GM19397 (cell line): Measurements from ENCODE around the gene KCNK7.
A peak's percentile ranks its signal among the peaks of the same experiment; 100 is the strongest.

ENCODE experiments used
- ATAC-seq: cut with Tn5 transposase; IDR thresholded peaks from one replicate; pipeline ENCODE4 v1.9.1; 2021; ENCODE audit warnings: mild to moderate bottlenecking, moderate library complexity; ENCODE audit not compliant: unreplicated experiment

KCNK7 gene

GRCh38 chr11:65589444-65590239 is 6.0 kb downstream of the KCNK7 start:
- no peak for ATAC-seq

- ATAC-seq = peak; percentile 65
Measured at GRCh38 chr11:65588199-65589054, 7.2 kb downstream of the KCNK7 start.

- ATAC-seq = no peak
Measured at GRCh38 chr11:65586676-65587075, 8.9 kb downstream of the KCNK7 start.

- no peak for ATAC-seq
Measured at GRCh38 chr11:65586247-65586630, 9.4 kb downstream of the KCNK7 start.

GRCh38 chr11:65585396-65586246 is 10.0 kb downstream of the KCNK7 start:
- no peak for ATAC-seq

- ATAC-seq = no peak
Measured at GRCh38 chr11:65584723-65585171, 10.9 kb downstream of the KCNK7 start.

- ATAC-seq = no peak
Measured at GRCh38 chr11:65584106-65584505, 11.5 kb downstream of the KCNK7 start.

- no peak for ATAC-seq
Measured at GRCh38 chr11:65583589-65583988, 12.0 kb downstream of the KCNK7 start.

- no peak for ATAC-seq
Measured at GRCh38 chr11:65581928-65582327, 13.7 kb downstream of the KCNK7 start.

- no peak for ATAC-seq
Measured at GRCh38 chr11:65580756-65581155, 14.8 kb downstream of the KCNK7 start.

- ATAC-seq = no peak
Measured at GRCh38 chr11:65580031-65580692, 15.4 kb downstream of the KCNK7 start.

- no peak for ATAC-seq
Measured at GRCh38 chr11:65579291-65579690, 16.3 kb downstream of the KCNK7 start.

GRCh38 chr11:65578667-65579066 is 16.9 kb downstream of the KCNK7 start:
- ATAC-seq = no peak

- no peak for ATAC-seq
Measured at GRCh38 chr11:65578134-65578533, 17.5 kb downstream of the KCNK7 start.

GRCh38 chr11:65577756-65578109 is 17.9 kb downstream of the KCNK7 start:
- no peak for ATAC-seq

GRCh38 chr11:65576867-65577755 is 18.5 kb downstream of the KCNK7 start:
- ATAC-seq = no peak

GRCh38 chr11:65576232-65576866 is 19.3 kb downstream of the KCNK7 start:
- no peak for ATAC-seq

GRCh38 chr11:65575568-65576231 is 19.9 kb downstream of the KCNK7 start, which contains the start of gene EHBP1L1:
Gene EHBP1L1 (plus strand): TSS chr11:65576053. CDS start chr11:65576303, 250 bp downstream.
- ATAC-seq = peak; percentile 27
